IMR-90 (cell line): ENCODE data around the gene EPHA5.

Source experiments
- CTCF ChIP-seq: conservative IDR thresholded peaks from 2 replicates; pipeline ENCODE4 v1.5.1; 2012; ENCODE audit warnings: mild to moderate bottlenecking, low read depth, low read length, improper control_type of control experiment
- NFE2L2 ChIP-seq: fragments of 150-350 bp; IDR thresholded peaks from 2 replicates; pipeline ENCODE4 v1.6.1; 2016; ENCODE audit warnings: low read depth, mild to moderate bottlenecking, low read length

- TF ChIP-seq NFE2L2 (no peak), CTCF (no peak)
Measured at GRCh38 chr4:65370709-65371108, 299.6 kb downstream of the EPHA5 start.
